ENCODE data around the gene CHMP1A.
"Not testable (repeated sequence)": the region's sequence is repeated elsewhere in the genome, so short reads cannot be mapped to it uniquely, and the experiment has no call there.

DNA sequence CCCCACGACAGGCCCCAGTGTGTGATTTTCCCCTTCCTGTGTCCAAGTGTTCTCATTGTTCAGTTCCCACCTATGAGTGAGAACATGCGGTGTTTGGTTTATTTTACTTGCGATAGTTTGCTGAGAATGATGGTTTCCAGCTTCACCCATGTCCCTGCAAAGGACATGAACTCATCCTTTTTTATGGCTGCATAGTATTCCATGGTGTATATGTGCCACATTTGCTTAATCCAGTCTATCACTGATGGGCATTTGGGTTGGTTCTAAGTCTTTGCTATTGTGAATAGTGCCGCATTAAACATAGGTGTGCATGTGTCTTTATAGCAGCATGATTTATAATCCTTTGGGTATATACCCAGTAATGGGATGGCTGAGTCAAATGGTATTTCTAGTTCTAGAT, 14.1 kb upstream of the CHMP1A start:
- TF ChIP-seq POLR2A (IDR thresholded peaks at IDR 0.05; ENCODE audit: low read length); GATA1 (IDR thresholded peaks at IDR 0.05; ENCODE audit: low read depth, low read length): not testable (repeated sequence)
